ENCODE data around the gene C11orf65.
"Not testable (repeated sequence)": the region's sequence is repeated elsewhere in the genome, so short reads cannot be mapped to it uniquely, and the experiment has no call there.

Gene C11orf65

GRCh38 chr11:108431997-108432396 is 35.3 kb downstream of the C11orf65 start:
- H3K36me3 ChIP-seq (ENCODE audit: insufficient read depth, insufficient read length, low read length): no peaks in the 10 kb centered on the region
- DNase-seq (ENCODE audit: low read depth, low spot score): no peak
- no peak overlapping the region for H3K4me3 ChIP-seq (ENCODE audit: insufficient read length, low read depth)
- H3K9ac ChIP-seq (ENCODE audit: insufficient read length, low read depth): no peak overlapping the region
- no peaks in the 10 kb centered on the region for H3K4me1 ChIP-seq (ENCODE audit: insufficient read depth, insufficient read length)
- TF ChIP-seq YY1 (IDR thresholded peaks at IDR 0.05; ENCODE audit: insufficient read depth, insufficient read length) (no peak), SUZ12 (IDR thresholded peaks at IDR 0.05; ENCODE audit: extremely low read depth, insufficient read depth, insufficient read length) (no peak), ZNF274 (IDR thresholded peaks at IDR 0.05; ENCODE audit: low read depth, low read length) (no peak)
- H3K27me3 ChIP-seq (ENCODE audit: insufficient read depth, insufficient read length): no peaks in the 10 kb centered on the region
- H3K9me3 ChIP-seq (ENCODE audit: insufficient read depth, low read length): peaks cover 7% of the 10 kb centered on the region; the same call in 1 of the 2 replicates

- Histone ChIP-seq H3K36me3 (ENCODE audit: insufficient read depth, insufficient read length, low read length) (no peaks in the 10 kb centered on the region), H3K4me3 (ENCODE audit: insufficient read length, low read depth) (no peak overlapping the region), H3K4me1 (ENCODE audit: insufficient read depth, insufficient read length) (no peaks in the 10 kb centered on the region), H3K9ac (ENCODE audit: insufficient read length, low read depth) (no peak overlapping the region), H3K27me3 (ENCODE audit: insufficient read depth, insufficient read length) (no peaks in the 10 kb centered on the region), H3K9me3 (ENCODE audit: insufficient read depth, low read length) (peaks cover 5% of the 10 kb centered on the region; the same call in 1 of the 2 replicates)
- TF ChIP-seq SUZ12 (IDR thresholded peaks at IDR 0.05; ENCODE audit: extremely low read depth, insufficient read depth, insufficient read length) (no peak), ZNF274 (IDR thresholded peaks at IDR 0.05; ENCODE audit: low read depth, low read length) (no peak), YY1 (IDR thresholded peaks at IDR 0.05; ENCODE audit: insufficient read depth, insufficient read length) (no peak)
- no peak for DNase-seq (ENCODE audit: low read depth, low spot score)
Measured at GRCh38 chr11:108431370-108431769, 36.0 kb downstream of the C11orf65 start.

- not testable (repeated sequence) for H3K27me3 ChIP-seq (ENCODE audit: insufficient read depth, insufficient read length); DNase-seq (ENCODE audit: low read depth, low spot score); H3K9ac ChIP-seq (ENCODE audit: insufficient read length, low read depth); H3K4me1 ChIP-seq (ENCODE audit: insufficient read depth, insufficient read length); H3K4me3 ChIP-seq (ENCODE audit: insufficient read length, low read depth); H3K36me3 ChIP-seq (ENCODE audit: insufficient read depth, insufficient read length, low read length)
- H3K9me3 ChIP-seq (ENCODE audit: insufficient read depth, low read length): peaks cover 13% of the 10 kb centered on the region; the same call in 1 of the 2 replicates
Measured at GRCh38 chr11:108417551-108417950, 49.8 kb downstream of the C11orf65 start.

GRCh38 chr11:108414958-108415357 is 52.4 kb downstream of the C11orf65 start:
- DNase-seq (ENCODE audit: low read depth, low spot score): no peak
- Histone ChIP-seq H3K4me3 (ENCODE audit: insufficient read length, low read depth) (no peak overlapping the region), H3K36me3 (ENCODE audit: insufficient read depth, insufficient read length, low read length) (no peaks in the 10 kb centered on the region), H3K4me1 (ENCODE audit: insufficient read depth, insufficient read length) (no peaks in the 10 kb centered on the region), H3K27me3 (ENCODE audit: insufficient read depth, insufficient read length) (no peaks in the 10 kb centered on the region), H3K9ac (ENCODE audit: insufficient read length, low read depth) (no peak overlapping the region), H3K9me3 (ENCODE audit: insufficient read depth, low read length) (peaks cover 13% of the 10 kb centered on the region; the same call in 1 of the 2 replicates)
- no peak for TF ChIP-seq YY1 (IDR thresholded peaks at IDR 0.05; ENCODE audit: insufficient read depth, insufficient read length)
- TF ChIP-seq ZNF274 (IDR thresholded peaks at IDR 0.05; ENCODE audit: low read depth, low read length): no peak
- no peak for TF ChIP-seq SUZ12 (IDR thresholded peaks at IDR 0.05; ENCODE audit: extremely low read depth, insufficient read depth, insufficient read length)

GRCh38 chr11:108405706-108406105 is 61.6 kb downstream of the C11orf65 start:
- no peak for DNase-seq (ENCODE audit: low read depth, low spot score)

GRCh38 chr11:108403052-108403451 is 64.3 kb downstream of the C11orf65 start:
- Histone ChIP-seq H3K9me3 (ENCODE audit: insufficient read depth, low read length) (no peaks in the 10 kb centered on the region), H3K4me1 (ENCODE audit: insufficient read depth, insufficient read length) (no peaks in the 10 kb centered on the region), H3K4me3 (ENCODE audit: insufficient read length, low read depth) (no peak overlapping the region), H3K36me3 (ENCODE audit: insufficient read depth, insufficient read length, low read length) (no peaks in the 10 kb centered on the region), H3K27me3 (ENCODE audit: insufficient read depth, insufficient read length) (no peaks in the 10 kb centered on the region), H3K9ac (ENCODE audit: insufficient read length, low read depth) (no peak overlapping the region)
- TF ChIP-seq SUZ12 (IDR thresholded peaks at IDR 0.05; ENCODE audit: extremely low read depth, insufficient read depth, insufficient read length) (no peak), ZNF274 (IDR thresholded peaks at IDR 0.05; ENCODE audit: low read depth, low read length) (no peak), YY1 (IDR thresholded peaks at IDR 0.05; ENCODE audit: insufficient read depth, insufficient read length) (no peak)
- no peak for DNase-seq (ENCODE audit: low read depth, low spot score)

More at GRCh38 chr11:108405706-108406105, 61.6 kb downstream of the C11orf65 start:
- Histone ChIP-seq H3K9ac (ENCODE audit: insufficient read length, low read depth) (no peak overlapping the region), H3K9me3 (ENCODE audit: insufficient read depth, low read length) (no peaks in the 10 kb centered on the region), H3K4me1 (ENCODE audit: insufficient read depth, insufficient read length) (no peaks in the 10 kb centered on the region), H3K4me3 (ENCODE audit: insufficient read length, low read depth) (no peak overlapping the region), H3K36me3 (ENCODE audit: insufficient read depth, insufficient read length, low read length) (no peaks in the 10 kb centered on the region), H3K27me3 (ENCODE audit: insufficient read depth, insufficient read length) (no peaks in the 10 kb centered on the region)
- no peak for TF ChIP-seq SUZ12 (IDR thresholded peaks at IDR 0.05; ENCODE audit: extremely low read depth, insufficient read depth, insufficient read length)
- no peak for TF ChIP-seq YY1 (IDR thresholded peaks at IDR 0.05; ENCODE audit: insufficient read depth, insufficient read length)
- no peak for TF ChIP-seq ZNF274 (IDR thresholded peaks at IDR 0.05; ENCODE audit: low read depth, low read length)

- Histone ChIP-seq H3K36me3 (ENCODE audit: insufficient read depth, insufficient read length, low read length) (no peaks in the 10 kb centered on the region), H3K4me1 (ENCODE audit: insufficient read depth, insufficient read length) (no peaks in the 10 kb centered on the region), H3K4me3 (ENCODE audit: insufficient read length, low read depth) (no peak overlapping the region), H3K9me3 (ENCODE audit: insufficient read depth, low read length) (no peaks in the 10 kb centered on the region), H3K27me3 (ENCODE audit: insufficient read depth, insufficient read length) (no peaks in the 10 kb centered on the region), H3K9ac (ENCODE audit: insufficient read length, low read depth) (no peak overlapping the region)
- no peak for DNase-seq (ENCODE audit: low read depth, low spot score)
- TF ChIP-seq YY1 (IDR thresholded peaks at IDR 0.05; ENCODE audit: insufficient read depth, insufficient read length) (no peak), ZNF274 (IDR thresholded peaks at IDR 0.05; ENCODE audit: low read depth, low read length) (no peak), SUZ12 (IDR thresholded peaks at IDR 0.05; ENCODE audit: extremely low read depth, insufficient read depth, insufficient read length) (no peak)
Measured at GRCh38 chr11:108402241-108402640, 65.1 kb downstream of the C11orf65 start.

- Histone ChIP-seq H3K9ac (ENCODE audit: insufficient read length, low read depth) (no peak overlapping the region), H3K4me1 (ENCODE audit: insufficient read depth, insufficient read length) (no peaks in the 10 kb centered on the region), H3K27me3 (ENCODE audit: insufficient read depth, insufficient read length) (no peaks in the 10 kb centered on the region), H3K9me3 (ENCODE audit: insufficient read depth, low read length) (no peaks in the 10 kb centered on the region), H3K4me3 (ENCODE audit: insufficient read length, low read depth) (no peak overlapping the region), H3K36me3 (ENCODE audit: insufficient read depth, insufficient read length, low read length) (no peaks in the 10 kb centered on the region)
- TF ChIP-seq SUZ12 (IDR thresholded peaks at IDR 0.05; ENCODE audit: extremely low read depth, insufficient read depth, insufficient read length) (no peak), YY1 (IDR thresholded peaks at IDR 0.05; ENCODE audit: insufficient read depth, insufficient read length) (no peak), ZNF274 (IDR thresholded peaks at IDR 0.05; ENCODE audit: low read depth, low read length) (no peak)
- DNase-seq (ENCODE audit: low read depth, low spot score): no peak
Measured at GRCh38 chr11:108398439-108398838, 68.9 kb downstream of the C11orf65 start.

- not testable (repeated sequence) for H3K4me3 ChIP-seq (ENCODE audit: insufficient read length, low read depth); DNase-seq (ENCODE audit: low read depth, low spot score); H3K36me3 ChIP-seq (ENCODE audit: insufficient read depth, insufficient read length, low read length)
Measured at GRCh38 chr11:108396672-108397071, 70.7 kb downstream of the C11orf65 start.

More at GRCh38 chr11:108396672-108397071, 70.7 kb downstream of the C11orf65 start:
- not testable (repeated sequence) for H3K4me1 ChIP-seq (ENCODE audit: insufficient read depth, insufficient read length); H3K27me3 ChIP-seq (ENCODE audit: insufficient read depth, insufficient read length); H3K9me3 ChIP-seq (ENCODE audit: insufficient read depth, low read length); H3K9ac ChIP-seq (ENCODE audit: insufficient read length, low read depth)
